ENCODE results near the gene WDR46. TPM values are rescaled to one million over a fixed set of nuclear protein-coding genes. Genes with fewer than 3 reads are reported as not detected.
"Not testable (repeated sequence)": the region's sequence is repeated elsewhere in the genome, so short reads cannot be mapped to it uniquely, and the experiment has no call there.

WDR46 gene
- total and polyA plus RNA-seq, 7 donors = 15.3 to 51.2 (median 35.7) TPM

DNA sequence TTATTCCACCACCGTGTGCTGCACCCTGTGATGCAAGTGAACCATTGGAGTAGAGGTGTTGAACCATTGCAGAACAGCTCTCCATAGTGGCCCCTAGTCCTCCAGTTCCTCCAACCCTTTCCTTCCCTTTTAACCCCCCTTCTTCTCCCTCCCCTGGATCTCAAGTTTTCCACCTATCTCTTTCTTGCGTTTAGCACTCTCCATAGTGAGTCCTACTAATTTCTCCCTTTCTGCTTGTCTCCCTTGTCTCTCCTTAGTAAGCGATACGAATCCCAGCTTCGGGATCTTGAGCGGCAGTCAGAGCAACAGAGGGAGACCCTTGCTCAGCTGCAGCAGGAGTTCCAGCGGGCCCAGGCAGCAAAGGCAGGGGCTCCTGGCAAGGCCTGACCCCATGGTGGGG, 1.4 kb upstream of the WDR46 start:
- TF ChIP-seq, protein P1, sequence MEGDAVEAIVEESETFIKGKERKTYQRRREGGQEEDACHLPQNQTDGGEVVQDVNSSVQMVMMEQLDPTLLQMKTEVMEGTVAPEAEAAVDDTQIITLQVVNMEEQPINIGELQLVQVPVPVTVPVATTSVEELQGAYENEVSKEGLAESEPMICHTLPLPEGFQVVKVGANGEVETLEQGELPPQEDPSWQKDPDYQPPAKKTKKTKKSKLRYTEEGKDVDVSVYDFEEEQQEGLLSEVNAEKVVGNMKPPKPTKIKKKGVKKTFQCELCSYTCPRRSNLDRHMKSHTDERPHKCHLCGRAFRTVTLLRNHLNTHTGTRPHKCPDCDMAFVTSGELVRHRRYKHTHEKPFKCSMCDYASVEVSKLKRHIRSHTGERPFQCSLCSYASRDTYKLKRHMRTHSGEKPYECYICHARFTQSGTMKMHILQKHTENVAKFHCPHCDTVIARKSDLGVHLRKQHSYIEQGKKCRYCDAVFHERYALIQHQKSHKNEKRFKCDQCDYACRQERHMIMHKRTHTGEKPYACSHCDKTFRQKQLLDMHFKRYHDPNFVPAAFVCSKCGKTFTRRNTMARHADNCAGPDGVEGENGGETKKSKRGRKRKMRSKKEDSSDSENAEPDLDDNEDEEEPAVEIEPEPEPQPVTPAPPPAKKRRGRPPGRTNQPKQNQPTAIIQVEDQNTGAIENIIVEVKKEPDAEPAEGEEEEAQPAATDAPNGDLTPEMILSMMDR (IDR thresholded peaks at IDR 0.05) = no peak
- TF ChIP-seq POLR2A (IDR thresholded peaks at IDR 0.05) = no peak
- TF ChIP-seq EP300 (IDR thresholded peaks at IDR 0.05) = no peak
- no peak for TF ChIP-seq POLR2AphosphoS5 (IDR thresholded peaks at IDR 0.05)
- Histone ChIP-seq H3K36me3 (peaks cover 20 to 70% (median 38%) of the 10 kb centered on the region in 4 donors), H3K9me3 (no peaks in the 10 kb centered on the region), H3K4me1 (peaks cover 0 to 30% (median 23%) of the 10 kb centered on the region in 4 donors), H3K27ac (peak overlapping the region in 1 of 4 donors; percentile 80), H3K27me3 (no peaks in the 10 kb centered on the region), H3K4me3 (peak overlapping the region in 1 of 4 donors; percentile 61)
- intact Hi-C loops (cut with DNase I) = no loop called here
- DNase-seq = no peak
- WGBS, 2 donors = 76 to 81% methylated on average over 7 of the region's 7 CpGs

DNA sequence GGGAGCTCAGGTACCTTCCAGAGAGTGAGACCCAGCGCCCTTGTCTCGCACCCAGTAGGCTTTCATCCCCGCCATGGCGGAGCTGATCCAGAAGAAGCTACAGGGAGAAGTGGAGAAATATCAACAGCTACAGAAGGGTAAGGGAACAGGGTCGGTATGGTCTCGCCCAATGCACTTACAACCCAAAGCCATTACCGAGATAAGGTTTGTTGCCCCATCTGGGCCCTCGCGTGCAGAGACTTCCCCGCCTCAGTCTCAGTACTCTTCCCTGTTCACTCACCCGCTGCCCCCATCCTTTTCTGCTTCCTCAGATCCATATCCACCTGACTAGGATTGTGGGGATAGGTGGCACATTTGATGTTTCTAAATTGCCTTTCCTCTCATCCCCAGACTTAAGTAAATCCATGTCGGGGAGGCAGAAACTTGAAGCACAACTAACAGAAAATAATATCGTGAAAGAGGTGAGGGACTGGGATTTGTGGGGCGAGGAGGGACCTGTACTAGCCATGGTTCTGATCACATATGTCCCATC, 811 bp upstream of the WDR46 start:
- peak overlapping the region; percentile 61 to 73 (median 69) for H3K4me3 ChIP-seq
- H3K36me3 ChIP-seq = peaks cover 14 to 70% (median 32%) of the 10 kb centered on the region in 4 donors
- intact Hi-C loops (cut with DNase I) = no loop called here
- no peaks in the 10 kb centered on the region for H3K27me3 ChIP-seq
- TF ChIP-seq, protein P1 (IDR thresholded peaks at IDR 0.05) = no peak
- TF ChIP-seq POLR2AphosphoS5 (IDR thresholded peaks at IDR 0.05) (no peak), POLR2A (IDR thresholded peaks at IDR 0.05) (no peak), EP300 (IDR thresholded peaks at IDR 0.05) (no peak)
- peaks cover 0 to 30% (median 23%) of the 10 kb centered on the region in 4 donors for H3K4me1 ChIP-seq
- H3K27ac ChIP-seq = peak overlapping the region; percentile 80 to 88 (median 82)
- H3K9me3 ChIP-seq = no peaks in the 10 kb centered on the region
- 3 to 5% methylated on average over 14 of the region's 14 CpGs for WGBS, 2 donors
- DNase-seq = no peak

DNA sequence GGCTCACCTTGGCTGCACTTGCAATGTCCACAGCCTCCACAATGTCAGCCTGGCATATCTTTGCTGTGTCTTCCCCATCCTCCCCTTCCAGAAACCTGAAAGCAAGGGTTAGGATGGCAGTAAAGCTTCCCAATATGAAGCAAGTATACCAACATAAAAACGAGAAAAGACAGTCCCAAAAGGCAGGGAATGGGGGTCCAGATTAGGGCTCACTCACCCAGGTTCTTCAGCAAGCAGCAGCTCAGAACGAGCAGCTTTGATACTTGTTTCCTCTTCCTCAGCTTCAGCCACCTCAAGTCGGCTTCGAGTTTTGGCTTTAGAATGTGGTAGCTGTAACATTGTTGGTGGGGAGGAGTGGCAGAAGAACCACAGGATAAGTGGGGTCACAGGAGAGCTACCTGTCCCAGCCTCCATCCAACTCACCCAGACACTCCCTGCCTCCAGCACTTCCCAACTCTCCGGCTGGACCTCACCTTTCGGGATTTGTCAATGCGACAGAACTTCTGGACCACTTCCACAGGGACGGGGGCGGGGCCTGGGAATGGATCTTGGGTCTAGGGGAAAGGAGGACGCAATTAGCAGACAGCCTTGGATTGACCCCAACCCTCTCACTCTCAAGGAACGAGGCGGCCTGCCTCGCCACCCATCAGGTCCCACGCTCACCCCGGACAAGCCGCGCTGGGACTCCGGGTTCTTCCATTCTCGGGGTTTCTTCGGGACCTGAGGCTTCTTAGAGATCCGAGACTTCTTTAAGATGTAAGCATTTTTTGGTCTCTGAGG, 708 bp downstream of the WDR46 start:
- no peak for DNase-seq
- H3K27me3 ChIP-seq = no peaks in the 10 kb centered on the region
- TF ChIP-seq POLR2AphosphoS5 (IDR thresholded peaks at IDR 0.05) = no peak
- TF ChIP-seq, protein P1 (IDR thresholded peaks at IDR 0.05) = no peak
- intact Hi-C loops (cut with DNase I) = no loop called here
- peak overlapping the region; percentile 80 to 88 (median 82) for H3K27ac ChIP-seq
- WGBS, 2 donors = 7 to 13% methylated on average over 21 of the region's 21 CpGs
- peaks cover 0 to 30% (median 23%) of the 10 kb centered on the region in 4 donors for H3K4me1 ChIP-seq
- peaks cover 14 to 68% (median 28%) of the 10 kb centered on the region in 4 donors for H3K36me3 ChIP-seq
- H3K9me3 ChIP-seq = no peaks in the 10 kb centered on the region
- peak overlapping the region; percentile 61 to 73 (median 69) for H3K4me3 ChIP-seq

DNA sequence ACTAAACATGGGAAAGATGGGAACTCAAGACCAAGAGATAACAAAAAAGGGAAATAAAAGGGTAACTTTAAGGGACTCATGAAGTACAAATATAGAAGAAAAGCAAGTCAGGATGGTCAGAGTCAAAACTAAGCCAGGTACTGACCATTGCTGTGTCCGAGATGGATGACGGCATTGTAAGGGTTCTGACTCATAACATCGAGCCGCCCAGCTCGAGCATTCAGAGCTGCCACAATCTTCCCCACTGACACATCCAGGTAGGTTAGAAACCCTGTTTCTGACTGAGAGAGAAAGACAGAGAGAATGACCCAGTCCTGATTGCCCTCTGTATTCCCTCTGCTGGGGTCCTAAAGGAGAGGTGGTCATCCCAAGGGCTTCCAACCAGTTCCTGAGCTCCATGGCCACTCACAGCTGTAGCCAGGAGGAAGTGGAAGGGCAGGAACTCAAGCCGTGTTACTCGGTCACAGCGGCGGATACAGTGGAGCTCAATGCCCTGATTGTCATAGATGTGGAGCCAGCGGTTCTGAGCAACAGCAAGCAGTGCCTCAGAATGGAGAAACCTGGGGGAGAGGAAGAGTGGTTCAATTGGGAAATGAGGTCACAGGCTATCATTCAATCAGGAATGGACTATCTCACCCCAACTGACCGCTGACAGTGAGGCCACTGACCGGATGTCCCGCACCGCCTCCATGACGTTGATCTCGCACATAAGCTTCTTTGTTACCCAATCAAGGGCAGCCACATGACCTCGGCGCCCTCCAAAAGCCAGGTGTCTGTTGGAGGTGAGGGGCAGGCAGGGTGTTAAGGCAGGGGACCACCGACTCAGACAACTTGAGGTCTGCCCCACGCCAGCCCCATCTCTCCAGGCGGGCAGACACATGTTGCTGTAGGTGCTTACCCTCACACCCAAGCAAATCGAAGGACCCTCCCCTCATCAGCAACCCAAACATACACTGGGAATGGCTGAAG, 1.8 kb downstream of the WDR46 start:
- WGBS, 2 donors = 94% methylated on average over 22 of the region's 22 CpGs
- Histone ChIP-seq H3K4me3 (no peak overlapping the region), H3K27ac (no peak overlapping the region), H3K9me3 (no peaks in the 10 kb centered on the region), H3K36me3 (peaks cover 7 to 68% (median 28%) of the 10 kb centered on the region in 4 donors), H3K27me3 (no peaks in the 10 kb centered on the region), H3K4me1 (peaks cover 0 to 30% (median 23%) of the 10 kb centered on the region in 4 donors)
- intact Hi-C loops (cut with DNase I) = no loop called here
- no peak for DNase-seq
- no peak for TF ChIP-seq POLR2AphosphoS5 (IDR thresholded peaks at IDR 0.05)
- no peak for TF ChIP-seq EP300 (IDR thresholded peaks at IDR 0.05)
- TF ChIP-seq, protein P1 (IDR thresholded peaks at IDR 0.05) = no peak
- no peak for TF ChIP-seq POLR2A (IDR thresholded peaks at IDR 0.05)

DNA sequence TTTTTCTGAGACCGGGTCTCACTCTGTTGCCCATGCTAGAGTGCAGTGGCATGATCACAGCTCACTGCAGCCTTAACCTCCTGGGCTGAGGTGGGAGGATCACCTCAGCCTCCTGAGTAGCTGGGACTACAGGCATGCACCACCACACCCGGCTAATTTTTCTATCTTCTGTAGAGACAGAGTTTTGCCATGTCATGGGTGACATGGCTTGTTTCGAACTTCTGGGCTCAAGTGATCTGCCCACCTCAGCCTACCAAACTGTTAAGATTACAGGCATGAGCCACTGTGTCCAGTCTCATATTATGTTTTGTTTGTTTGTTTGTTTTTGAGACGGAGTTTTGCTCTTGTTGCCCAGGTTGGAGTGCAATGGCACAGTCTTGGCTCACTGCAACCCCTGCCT, 3.8 kb downstream of the WDR46 start:
- intact Hi-C loops (cut with DNase I); H3K27ac ChIP-seq; H3K4me3 ChIP-seq; H3K27me3 ChIP-seq; DNase-seq; H3K9me3 ChIP-seq: not testable (repeated sequence)
- H3K36me3 ChIP-seq = peaks cover 5 to 70% (median 20%) of the 10 kb centered on the region in 4 donors
- 87 to 94% methylated on average over 4 of the region's 4 CpGs for WGBS, 2 donors
- peaks cover 0 to 22% (median 18%) of the 10 kb centered on the region in 4 donors for H3K4me1 ChIP-seq

Measured in sigmoid colon (tissue), 7 donors.